Omental fat pad (tissue), 4 donors: Measurements from ENCODE around the gene CLCN3. TPM values are rescaled to one million over a fixed set of nuclear protein-coding genes. Genes with fewer than 3 reads are reported as not detected.
A peak's percentile ranks its signal among the peaks of the same experiment; 100 is the strongest.

Source experiments
- ATAC-seq: fragments of 150-250 bp; one replicate; pipeline ENCODE4 v1.9.1; 2016; ENCODE audit warnings: mild to moderate bottlenecking, moderate library complexity; ENCODE audit not compliant: low FRiP score
- DNase-seq: peaks from one replicate; pipeline ENCODE4 v3.0.0-alpha.2; 2019; ENCODE audit warnings: low spot score
- total RNA-seq, 4 donors: library from RNA; depleted of rRNA; stranded (reverse); fragments of >200 nt; gene quantifications; one replicate each; pipeline ENCODE4 v1.1.0, GENCODE V29; 2016
- TF ChIP-seq, protein P1 (sequence below), 3 donors: fragments of 450-650 bp; IDR thresholded peaks; one replicate each; pipeline ENCODE4 v1.5.1; 2016 to 2017; ENCODE audit warnings: antibody characterized with exemption in 3 of 3, mild to moderate bottlenecking in 3 of 3, moderate library complexity in 2 of 3

The CLCN3 gene
- total RNA-seq, 4 donors from 2014 or later: 18.3 to 30.6 (median 30.1) TPM

DNA sequence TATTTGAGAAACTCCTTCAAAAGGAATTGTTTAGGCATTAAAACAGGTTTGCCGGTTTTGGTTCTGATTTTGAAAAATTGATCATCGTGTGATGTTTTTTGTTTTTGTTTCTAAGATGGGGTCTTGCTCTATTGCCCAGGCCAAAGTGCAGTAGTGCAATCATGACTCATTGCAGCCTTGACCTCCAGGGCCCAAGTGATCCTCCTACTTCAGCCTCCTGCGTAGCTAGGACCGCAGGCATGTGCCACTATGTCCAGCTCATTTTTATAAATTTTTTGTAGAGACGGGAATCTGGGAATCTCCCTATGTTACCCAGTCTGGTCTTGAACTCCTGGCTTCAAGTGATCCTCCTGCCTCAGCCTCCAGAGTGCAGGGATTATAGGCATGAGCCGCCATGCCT lies 35.0 kb downstream of the CLCN3 start:
- DNase-seq (no peak), ATAC-seq (no peak)
- TF ChIP-seq, protein P1, sequence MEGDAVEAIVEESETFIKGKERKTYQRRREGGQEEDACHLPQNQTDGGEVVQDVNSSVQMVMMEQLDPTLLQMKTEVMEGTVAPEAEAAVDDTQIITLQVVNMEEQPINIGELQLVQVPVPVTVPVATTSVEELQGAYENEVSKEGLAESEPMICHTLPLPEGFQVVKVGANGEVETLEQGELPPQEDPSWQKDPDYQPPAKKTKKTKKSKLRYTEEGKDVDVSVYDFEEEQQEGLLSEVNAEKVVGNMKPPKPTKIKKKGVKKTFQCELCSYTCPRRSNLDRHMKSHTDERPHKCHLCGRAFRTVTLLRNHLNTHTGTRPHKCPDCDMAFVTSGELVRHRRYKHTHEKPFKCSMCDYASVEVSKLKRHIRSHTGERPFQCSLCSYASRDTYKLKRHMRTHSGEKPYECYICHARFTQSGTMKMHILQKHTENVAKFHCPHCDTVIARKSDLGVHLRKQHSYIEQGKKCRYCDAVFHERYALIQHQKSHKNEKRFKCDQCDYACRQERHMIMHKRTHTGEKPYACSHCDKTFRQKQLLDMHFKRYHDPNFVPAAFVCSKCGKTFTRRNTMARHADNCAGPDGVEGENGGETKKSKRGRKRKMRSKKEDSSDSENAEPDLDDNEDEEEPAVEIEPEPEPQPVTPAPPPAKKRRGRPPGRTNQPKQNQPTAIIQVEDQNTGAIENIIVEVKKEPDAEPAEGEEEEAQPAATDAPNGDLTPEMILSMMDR (IDR thresholded peaks at IDR 0.05): no peak

DNA sequence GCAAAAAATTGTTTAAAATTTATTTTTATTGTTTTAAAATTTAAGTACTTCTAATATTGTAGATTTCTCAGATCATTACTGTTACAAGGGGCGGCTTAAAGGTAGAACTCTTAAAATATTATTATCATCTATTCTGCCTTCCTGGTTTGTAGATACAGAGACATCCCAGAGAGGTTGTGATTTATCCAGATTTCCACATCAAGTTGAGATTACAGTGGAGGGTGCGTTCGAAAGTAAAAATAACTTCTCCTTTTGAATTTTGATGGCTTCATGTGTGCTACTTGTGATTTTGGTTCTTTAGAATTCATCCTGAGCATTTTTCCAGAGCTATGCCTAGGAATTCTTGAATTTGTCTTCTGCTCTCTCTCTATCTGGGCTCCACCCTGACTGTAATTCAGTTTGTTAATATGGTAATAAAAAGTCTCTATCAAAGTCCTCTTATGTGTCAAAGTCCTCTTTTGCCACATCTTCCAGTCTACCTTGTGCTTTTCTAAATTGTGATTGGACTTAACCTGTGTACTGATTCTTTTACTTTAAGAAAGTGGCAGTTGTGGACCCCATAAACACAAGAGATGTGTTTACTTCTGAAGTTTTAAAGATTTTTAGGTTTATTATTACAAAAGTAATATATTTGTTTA lies 37.2 kb downstream of the CLCN3 start:
- ATAC-seq: no peak
- DNase-seq: no peak
- TF ChIP-seq, protein P1 (IDR thresholded peaks at IDR 0.05): no peak

DNA sequence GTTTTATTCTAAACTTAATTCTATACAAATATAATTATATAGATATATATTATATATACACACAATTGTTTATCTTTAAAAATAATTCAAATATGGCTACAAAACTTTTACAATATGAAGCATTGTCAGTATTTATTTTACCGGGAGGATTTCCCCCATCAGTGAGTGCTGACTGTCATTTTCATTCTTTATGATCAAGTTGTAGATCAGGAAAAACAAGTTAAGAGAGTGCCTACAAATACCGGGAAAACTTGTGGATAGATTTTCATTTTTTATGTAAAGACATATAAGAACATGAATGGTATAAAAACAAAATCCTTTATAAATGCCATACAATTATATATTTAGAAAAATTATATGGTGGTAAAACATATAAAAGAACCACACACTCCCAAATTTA lies 37.8 kb downstream of the CLCN3 start:
- DNase-seq (no peak), ATAC-seq (no peak)
- TF ChIP-seq, protein P1 (IDR thresholded peaks at IDR 0.05): no peak

DNA sequence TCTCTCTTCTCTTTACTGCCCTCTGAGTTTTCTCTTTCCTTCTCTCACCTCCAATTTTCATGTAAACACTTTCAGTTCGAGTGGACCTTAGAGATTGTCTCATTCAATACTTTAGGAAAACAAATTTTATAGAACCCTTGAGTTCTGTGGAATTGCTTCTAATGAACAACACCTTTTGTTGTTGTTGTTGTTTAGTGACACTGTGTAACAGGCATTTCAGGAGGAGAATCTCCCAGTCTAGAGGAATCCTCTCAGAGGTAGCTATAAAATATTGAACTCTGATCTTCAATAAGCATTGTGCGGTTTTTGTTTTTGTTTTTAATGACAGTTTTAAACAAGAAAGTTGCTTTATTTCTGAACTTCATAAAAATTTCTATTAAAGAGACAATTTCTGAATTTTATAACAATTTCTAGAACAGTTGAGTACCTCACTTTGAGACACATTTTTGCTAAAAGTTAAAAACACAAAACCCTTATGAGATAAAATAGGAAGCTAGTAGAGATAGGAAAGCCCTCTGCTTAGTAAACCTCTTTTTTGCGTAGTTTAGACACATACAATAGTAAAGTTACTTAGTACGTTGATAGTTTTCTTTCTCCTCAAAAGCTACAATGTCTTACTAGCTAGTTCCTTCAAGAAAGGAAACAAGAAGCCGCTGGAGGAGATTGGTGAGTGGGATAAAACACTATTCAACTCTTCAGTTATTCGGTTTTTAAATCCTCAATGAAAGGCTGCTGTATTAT lies 38.8 kb downstream of the CLCN3 start:
- ATAC-seq (no peak), DNase-seq (no peak)
- TF ChIP-seq, protein P1 (IDR thresholded peaks at IDR 0.05): no peak

DNA sequence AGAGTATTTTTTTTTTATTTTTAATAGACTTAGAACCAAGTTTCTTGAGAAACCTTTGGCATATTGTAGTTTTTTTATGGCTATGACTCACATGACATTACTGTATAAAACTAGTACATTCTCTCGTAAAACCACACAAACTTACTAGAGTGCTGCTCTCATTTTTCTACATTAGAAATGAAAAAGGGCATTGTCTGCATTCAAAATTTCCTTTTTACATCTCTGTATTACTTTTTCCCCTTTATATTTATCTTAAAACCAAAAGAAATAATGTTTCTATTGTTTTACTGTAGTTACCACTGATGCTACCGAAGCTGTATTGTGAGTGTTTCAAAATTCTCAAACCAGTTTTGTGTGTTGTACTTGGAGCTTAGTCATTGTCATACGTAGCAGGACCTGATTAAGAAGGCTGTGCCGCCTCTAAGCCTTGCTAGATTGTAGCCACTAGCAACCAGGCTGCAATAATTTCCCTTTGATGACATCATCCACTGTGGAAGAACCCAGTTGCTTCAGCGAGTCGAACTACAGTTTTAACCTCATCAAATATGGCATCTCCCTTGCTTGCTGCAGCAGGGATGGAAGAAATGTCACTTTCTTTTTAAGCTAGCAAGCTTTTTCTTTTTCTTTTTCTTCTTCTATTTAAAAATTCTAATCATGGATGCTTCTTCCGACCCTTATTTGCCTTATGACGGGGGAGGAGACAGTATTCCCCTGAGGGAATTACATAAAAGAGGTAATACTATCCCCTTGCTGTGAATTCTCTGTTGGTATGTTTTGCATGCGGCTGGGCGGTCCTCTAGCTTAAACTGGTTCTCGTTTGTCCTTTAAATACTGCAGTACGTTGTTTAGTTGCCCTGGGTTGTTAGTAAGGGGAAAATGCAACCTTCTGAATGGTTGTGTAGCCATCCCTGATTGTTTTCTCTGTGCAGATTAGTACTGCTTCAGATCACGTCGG lies 39.6 kb downstream of the CLCN3 start:
- TF ChIP-seq, protein P1 (IDR thresholded peaks at IDR 0.05): no peak

DNA sequence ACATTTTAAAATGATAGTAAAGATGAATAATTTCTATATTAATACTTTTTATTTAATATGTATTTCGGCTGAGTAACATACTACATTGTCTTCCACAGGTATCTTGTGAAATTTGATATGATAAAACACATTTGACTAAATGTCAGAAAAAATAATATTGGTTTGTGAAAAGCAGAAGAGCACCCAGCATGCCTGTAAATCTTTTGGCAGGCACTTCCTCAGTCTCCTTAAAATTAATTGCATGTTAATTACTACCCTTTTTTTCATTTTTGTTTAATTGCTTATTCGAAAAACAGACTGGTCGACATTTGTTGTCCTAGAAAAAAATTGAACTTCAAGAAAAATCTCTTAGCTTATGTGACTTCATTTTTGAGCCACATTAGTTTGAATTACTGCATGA lies 40.6 kb downstream of the CLCN3 start:
- TF ChIP-seq, protein P1 (IDR thresholded peaks at IDR 0.05): no peak
- no peak for ATAC-seq
- DNase-seq: no peak

More for the DNA sequence above, 39.6 kb downstream of the CLCN3 start:
- ATAC-seq: peak; percentile 100
- peak; percentile 31 for DNase-seq
